WI38 (cell line): ENCODE data around the gene ABCB8.

Experiments used
- H3K4me3 ChIP-seq: 2 replicates; pipeline ENCODE4 v1.5.1; 2011; ENCODE audit warnings: low read depth, mild to moderate bottlenecking, control low read depth, low read length
- TF ChIP-seq, protein P1 (sequence below): IDR thresholded peaks from 2 replicates; pipeline ENCODE4 v1.5.1; 2012; ENCODE audit warnings: low read depth, mild to moderate bottlenecking, control low read depth, low read length

The ABCB8 gene

DNA sequence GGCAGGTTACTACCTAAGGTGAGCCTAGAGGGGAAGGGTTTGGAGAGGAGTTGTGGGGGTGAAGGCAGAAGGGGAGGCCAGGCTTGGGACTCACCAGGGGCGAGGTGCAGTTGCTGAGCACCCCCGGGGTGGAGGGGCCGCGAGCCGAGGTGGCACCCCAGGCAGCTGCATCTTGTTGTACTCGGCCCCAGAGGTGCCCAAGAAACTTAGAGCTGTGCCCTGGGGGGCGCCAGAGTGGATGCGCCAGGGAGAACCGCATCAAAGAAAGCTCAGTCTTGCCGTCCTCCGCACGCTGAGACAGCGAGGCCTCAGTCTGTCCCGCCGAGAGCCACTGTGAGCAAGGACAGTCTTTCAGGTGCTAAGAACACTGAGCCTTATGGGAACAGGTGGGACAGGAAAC, 11.3 kb upstream of the ABCB8 start:
- TF ChIP-seq, protein P1, sequence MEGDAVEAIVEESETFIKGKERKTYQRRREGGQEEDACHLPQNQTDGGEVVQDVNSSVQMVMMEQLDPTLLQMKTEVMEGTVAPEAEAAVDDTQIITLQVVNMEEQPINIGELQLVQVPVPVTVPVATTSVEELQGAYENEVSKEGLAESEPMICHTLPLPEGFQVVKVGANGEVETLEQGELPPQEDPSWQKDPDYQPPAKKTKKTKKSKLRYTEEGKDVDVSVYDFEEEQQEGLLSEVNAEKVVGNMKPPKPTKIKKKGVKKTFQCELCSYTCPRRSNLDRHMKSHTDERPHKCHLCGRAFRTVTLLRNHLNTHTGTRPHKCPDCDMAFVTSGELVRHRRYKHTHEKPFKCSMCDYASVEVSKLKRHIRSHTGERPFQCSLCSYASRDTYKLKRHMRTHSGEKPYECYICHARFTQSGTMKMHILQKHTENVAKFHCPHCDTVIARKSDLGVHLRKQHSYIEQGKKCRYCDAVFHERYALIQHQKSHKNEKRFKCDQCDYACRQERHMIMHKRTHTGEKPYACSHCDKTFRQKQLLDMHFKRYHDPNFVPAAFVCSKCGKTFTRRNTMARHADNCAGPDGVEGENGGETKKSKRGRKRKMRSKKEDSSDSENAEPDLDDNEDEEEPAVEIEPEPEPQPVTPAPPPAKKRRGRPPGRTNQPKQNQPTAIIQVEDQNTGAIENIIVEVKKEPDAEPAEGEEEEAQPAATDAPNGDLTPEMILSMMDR, result no peak
- H3K4me3 ChIP-seq, result no peak overlapping the region

DNA sequence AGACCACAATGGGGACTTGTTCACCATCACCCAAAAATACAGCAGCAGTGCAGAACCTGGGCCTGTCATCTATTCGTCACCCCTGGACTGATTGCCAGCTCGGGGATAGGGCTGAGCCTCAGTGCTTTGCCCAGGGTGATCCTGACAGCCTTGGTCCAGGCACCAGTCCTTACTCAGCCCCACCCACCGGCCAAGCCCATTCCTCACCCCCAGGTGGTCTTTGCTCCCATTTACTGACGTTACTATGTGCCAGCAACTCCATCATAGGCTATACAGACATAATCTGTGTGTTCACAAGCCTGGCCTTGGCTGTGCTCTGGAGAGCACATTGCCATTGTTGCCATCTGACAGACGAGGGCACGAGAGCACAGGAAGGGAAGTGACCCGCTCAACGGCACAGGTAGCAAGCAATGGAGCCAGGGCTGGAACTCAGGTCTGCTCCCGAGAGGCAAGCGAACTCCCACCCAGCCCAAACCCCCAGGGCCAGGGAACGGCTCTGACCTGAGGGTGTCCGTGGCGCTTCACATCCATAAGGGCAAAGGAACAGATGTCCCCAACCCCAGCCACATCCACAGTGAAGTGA, 10.8 kb upstream of the ABCB8 start:
- TF ChIP-seq, protein P1, result no peak
- no peak overlapping the region for H3K4me3 ChIP-seq

DNA sequence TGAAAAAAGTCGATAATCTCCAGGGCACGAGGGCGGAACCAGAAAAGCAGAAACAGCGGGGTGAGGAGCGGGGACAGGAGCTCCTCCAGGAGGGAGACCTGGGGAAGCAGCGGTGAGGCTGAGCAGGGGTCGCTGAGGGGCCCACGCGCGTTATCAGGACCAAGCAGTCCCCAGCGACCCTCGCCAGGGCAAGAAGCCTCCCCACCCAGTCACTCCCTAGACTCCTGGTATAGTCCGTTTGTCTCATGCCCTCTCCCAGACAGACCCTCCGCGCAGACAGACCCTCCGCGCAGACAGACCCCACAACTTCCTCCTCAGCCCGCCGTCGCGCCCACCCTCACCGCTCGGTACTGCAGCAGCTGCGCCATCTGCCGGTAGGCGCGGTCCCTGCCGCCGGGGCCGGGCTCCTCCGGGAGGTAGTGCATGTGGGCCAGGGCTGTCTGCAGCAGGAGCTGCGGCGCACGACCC, 10.3 kb upstream of the ABCB8 start:
- no peak overlapping the region for H3K4me3 ChIP-seq
- TF ChIP-seq, protein P1, result peak; percentile 92

DNA sequence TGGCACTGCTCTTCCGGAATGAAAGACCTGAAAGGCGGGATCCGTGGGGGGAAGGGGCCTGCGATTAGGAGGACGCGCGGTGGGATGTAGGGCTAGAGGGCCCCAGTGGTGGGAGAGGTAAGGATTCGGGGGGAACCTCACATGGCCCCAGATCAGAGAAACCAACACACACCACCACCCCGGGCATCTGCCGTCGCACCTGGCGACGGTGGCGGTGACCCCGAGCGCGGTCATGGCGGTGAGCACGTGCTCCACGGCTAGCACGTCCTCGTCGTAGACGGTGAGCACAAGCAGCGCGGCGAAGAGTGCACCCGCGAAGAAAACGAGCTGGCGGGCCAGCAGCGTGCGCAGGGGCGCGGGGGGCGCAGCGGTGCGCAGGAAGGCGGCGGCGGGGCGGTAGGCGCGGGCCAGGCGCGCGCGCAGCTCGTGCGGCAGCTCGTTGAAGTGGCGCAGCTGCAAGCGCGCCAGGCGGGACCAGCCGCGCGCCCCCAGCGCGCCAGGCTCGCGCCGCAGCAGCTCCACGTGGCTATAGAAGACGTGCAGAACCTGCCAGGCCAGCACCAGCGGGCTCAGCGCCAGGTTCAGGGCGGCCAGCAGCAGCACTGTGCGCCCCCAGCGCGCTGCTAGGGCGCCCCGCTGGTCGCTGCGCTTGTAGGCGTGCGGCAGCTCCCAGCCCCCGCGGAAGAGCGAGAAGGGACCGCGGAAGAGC, 9.7 kb upstream of the ABCB8 start:
- TF ChIP-seq, protein P1, result no peak
- no peak overlapping the region for H3K4me3 ChIP-seq

DNA sequence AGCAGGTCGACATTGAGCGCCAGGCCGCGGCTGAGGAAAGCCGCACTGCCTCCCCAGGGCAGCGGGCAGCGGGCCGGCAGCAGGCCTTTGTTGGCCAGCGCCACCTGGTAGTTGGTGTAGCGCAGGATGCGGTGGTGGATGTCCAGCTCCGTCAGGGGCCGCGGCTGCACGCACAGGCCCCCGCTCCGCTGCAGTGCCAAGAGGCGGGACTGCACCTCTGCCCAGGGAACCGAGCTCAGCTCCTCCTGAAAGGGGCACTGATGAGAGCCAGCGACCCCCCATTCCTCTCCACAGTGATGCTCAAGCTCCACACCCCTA, 9.2 kb upstream of the ABCB8 start:
- H3K4me3 ChIP-seq, result no peak overlapping the region
- TF ChIP-seq, protein P1, result no peak

DNA sequence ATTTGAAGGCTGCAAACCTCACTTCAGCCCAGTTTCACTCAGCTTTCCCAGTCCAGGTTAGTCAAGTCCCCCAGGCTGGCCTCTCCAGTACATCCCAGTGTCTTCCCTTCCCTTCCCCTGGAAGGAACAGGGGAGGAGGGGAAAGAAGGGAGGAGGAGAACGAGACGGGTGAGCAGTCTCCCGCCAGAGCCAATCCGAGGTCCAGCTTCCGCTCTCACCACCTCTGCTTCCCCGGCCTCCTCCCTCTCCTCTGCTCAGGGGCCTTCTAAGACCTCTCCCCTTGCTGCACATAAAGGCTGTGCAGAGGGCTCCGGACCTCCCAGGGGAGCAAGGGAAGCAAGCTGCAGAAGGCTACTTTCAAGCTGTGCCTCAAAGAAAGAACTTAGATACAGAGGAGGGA, 8.0 kb upstream of the ABCB8 start:
- H3K4me3 ChIP-seq, result no peak overlapping the region
- TF ChIP-seq, protein P1, result no peak

DNA sequence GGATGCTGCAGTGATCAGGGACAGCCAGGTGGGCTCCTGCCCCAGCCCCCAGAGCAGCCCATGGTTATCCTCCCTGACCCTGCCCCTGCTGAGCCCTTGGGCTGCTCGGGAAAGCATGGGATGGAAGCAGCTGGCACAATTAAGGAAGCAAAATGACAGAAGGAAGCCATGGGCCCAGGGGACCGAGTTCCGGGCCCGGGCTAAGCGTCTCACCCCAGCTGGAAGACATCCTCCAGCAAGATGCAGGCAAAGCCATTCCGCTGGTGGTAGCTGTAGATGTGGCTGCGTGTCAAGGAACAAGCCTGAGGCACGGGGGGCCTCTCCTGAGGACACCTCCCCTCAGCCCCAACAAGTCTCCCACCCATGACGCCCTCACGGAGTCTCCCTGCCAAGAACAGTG, 5.0 kb upstream of the ABCB8 start:
- H3K4me3 ChIP-seq, result no peak overlapping the region
- TF ChIP-seq, protein P1, result no peak
